Activated T-helper 1 cell treated with anti-CD3 and anti-CD28 coated beads, Interleukin-2, amount 50 U/mL, for 16 hours (primary cell): ENCODE measurements around the gene RAPGEF4.

Experiments used
- DNase-seq, 2 donors: peaks; one replicate each; pipeline ENCODE4 v3.0.0-alpha.2; 2020; ENCODE audit warnings: low read depth in 1 of 2, low spot score in 1 of 2

Gene RAPGEF4

DNA sequence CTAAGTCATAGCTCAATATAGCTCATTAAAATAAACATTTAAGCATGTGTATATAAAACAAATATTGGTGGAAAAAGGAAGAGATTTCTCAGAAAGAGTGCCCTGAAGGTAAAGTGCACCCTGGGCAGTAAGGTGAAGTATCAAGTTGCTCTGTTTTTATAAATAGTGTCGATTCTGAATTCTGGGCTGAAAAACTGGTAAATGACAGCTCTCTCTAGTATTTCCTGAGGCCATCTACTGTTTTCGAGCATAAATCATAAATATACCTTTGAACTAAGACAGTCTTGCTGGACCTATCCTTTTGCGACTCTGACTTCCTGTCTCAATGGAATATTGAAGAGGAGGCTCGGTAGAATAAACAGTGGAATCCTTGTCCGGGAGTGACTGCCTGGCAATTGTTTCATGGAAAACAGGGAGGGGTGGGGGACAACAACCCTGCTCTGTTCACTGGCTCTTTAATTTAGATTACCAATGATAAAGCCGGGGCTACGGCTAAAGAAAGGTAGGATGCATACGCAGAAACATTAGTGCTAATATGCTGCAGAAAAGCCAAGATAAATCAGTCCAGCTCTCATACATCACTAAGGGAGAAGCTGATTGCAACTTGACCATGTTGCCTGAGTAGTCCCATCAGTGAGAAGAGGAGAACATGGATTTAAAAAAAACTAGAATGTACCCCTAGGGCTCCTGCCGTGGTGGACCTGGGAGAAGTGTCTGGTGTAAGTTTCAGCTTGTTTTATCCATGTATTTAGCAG, 124.1 kb downstream of the RAPGEF4 start:
- no peak for DNase-seq

DNA sequence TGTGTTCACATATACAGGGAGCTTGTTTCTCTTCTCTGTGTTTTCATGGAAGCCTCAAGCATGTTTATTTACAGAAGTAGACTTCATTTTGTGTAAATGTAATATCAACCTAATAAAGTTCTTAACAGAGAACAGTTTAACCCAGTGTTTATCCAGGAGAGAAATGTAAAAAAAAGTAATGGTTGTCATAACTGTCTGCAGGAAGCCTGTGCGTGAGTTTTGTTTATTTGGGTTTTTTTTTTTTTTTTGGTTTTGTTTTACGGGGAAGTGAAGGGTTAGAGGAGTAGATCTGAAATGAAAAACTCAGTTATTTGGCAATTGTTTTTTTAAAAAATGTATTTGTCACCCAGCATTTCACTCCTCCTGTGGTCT, 124.7 kb downstream of the RAPGEF4 start:
- no peak for DNase-seq

DNA sequence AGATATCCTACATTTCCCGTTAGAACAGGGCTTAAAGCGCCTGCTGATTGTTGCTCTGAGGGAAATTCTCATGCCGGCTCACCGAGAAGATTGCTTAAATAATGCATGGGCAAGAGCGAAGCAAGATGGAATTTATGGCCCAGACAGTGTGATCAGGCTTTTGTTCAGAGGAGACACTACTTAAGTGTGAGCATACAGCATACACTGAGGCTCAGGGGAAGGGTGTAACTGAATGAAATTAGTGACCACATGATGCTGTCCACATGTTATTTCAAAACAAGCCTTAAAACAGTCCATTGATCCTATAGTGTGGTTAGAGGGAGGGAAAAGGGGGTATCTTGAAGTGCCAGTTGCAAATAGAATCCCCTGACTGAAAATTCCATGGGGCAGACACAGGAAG, 125.5 kb downstream of the RAPGEF4 start:
- no peak for DNase-seq

DNA sequence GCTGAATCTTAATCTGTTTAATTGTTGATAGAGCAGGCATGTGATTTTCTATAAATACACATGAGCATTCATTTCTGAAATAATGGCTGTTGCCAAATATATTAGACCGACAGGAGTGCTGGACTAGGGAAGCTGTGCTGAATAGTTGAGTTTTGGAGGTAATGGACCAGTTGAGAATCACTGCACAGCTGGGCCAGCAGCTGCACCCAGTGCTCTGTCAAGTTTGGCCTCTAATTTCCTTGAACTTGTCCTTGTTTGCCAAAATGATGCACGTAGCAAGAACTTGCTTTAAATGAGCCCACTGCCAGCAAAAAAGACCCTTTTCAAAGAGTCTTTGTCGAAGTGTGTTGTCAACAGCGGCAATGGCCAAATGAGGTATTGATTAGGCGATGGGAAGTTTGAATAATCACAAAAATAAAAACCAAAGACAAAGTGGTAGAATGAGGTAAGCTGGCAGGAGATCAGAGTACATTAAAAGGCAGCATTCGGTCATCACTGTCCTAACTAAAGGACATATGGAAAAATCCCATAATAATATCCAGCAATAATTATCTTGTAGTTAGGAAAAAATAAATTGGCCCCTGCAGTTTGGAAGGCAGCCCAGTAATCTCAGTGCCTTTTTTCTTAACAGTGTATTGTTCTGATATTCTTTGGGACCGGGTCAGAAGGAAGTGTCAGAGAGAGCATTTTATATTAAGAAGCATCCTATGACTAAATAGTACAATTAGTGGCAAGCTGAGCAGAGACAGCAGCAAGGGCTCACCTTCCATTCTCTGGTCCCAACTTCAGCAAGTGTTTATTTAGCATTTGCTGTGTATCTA, 126.2 kb downstream of the RAPGEF4 start:
- DNase-seq: no peak

DNA sequence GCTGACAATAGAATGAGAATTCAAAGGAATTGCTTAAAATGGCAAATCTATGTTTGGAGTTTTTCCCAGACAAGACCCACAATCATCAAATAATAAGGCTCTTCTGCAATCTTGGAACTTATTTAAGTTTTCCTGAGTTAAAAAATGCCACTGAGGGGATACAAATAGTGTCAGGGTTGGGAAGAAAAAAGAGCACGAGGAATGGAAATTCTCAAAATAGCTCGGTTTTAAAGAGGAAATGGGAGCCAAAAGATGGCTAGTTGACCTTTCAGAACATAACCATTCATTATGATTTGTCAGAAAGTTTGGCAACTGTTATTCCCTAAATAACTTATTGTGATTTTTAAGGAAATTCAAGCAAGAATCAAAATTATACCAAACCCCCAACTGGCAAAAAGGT, 127.7 kb downstream of the RAPGEF4 start:
- DNase-seq: no peak

DNA sequence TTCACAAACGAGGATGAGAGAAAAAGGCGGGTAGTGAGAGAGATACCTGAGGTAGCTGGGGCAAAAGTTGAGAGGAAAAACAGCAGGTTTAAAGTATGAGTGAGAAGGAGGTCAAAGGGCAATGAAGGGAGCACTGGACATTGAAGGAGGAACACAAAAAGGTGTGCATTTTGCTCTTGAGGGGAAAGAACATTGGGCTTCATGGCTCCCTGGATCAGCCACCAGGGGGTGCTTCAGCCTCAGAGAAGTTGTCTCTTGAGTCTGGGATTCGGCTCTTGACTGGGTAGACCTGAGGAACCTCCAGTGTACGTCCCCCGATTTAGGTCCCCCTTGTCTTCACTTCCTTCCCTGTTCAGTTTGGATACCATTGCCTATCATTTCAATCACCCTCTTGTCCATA, 128.5 kb downstream of the RAPGEF4 start:
- no peak for DNase-seq

DNA sequence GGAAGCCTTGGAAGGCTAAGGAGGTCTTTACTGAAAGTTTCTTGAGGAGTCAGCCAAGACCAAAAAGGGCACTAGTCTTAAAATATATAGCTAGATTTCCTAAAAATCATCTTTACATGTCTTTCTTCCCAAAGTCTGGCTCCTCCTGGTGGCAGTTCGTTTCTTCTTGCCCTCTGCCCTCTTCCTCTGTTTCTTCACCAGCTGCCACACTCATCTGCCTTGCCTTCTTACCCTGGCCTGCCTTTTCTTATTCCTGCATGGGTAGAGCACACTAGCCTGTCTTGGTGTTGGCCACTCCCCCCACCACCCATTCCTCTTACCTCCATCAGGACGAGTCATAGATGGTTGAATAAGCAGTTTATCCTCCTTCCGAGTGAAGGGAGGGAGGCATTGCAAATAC, 129.8 kb downstream of the RAPGEF4 start:
- DNase-seq: no peak

DNA sequence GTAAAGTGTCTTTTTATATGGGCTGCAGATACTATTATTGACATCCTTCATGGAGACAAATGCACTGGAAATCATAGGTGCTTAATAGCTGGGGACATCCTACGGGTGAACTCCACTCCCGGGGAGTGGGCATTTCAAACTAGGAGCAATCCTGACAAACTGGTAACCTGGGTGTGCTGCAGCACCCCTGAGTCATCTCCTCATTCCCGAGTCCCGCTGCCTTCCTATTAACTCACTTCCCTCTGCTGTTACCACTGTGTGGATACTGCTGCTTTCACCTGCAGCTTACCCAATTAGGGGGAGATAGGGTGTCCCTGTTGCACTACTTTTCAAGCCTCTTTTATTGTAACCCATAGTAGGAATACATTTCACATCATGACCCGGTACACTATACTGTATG, 134.2 kb downstream of the RAPGEF4 start:
- no peak for DNase-seq

DNA sequence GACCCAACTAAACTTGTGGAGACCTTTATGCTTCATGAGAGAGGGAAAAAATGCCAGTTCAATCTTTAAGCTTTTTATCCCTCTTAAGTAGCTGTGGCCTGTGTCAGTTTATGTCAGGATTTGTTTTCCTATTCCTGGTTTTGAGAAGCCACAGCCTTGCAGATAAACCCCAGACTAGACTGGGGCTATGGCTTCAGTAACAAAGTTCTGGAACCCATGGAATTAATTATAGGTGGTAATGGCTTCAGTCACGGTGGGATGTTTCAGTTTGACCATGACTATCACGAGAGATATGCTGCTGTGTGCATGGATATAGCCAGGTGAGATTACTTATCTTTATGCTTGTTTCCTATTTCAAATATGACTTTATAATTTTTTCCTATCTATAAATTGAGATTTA, 134.8 kb downstream of the RAPGEF4 start:
- no peak for DNase-seq

DNA sequence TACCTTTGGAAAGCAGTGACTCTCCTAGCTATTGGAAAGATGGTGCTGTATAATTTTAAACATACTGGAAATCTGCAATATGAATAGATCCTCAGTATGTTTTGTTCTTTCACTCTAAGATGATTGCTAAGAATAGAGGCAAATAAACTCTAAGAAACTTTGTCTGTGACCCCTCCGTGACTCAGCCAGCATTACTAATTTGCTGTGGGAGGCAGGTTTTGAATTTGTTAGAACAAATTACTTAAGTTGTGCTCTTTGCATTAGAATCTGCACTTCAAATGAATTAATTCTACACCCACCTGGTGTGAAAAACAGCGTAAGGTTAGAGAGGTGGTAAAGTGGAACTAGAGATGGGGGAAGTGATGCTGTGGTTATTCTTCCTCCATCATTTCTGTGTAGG, 142.2 kb downstream of the RAPGEF4 start:
- DNase-seq: no peak

DNA sequence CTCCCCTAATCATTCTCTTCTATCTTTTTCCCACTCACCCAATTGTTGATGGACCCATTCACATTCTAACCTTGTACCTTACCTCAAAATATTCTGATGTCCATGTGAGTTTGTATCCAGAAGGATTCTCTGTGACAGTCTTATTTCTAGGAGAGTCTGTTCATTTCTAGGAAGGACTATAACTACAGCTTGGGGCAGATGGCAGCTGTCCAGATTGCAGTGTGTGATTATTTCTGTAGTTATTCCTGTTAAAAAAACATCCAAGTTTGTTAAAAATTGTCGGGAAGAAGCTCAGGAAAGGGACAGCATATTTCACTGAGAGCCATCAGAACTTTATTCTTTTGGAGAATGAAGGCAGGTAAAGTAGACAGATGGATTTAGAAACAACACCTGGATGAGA, 142.6 kb downstream of the RAPGEF4 start:
- no peak for DNase-seq

DNA sequence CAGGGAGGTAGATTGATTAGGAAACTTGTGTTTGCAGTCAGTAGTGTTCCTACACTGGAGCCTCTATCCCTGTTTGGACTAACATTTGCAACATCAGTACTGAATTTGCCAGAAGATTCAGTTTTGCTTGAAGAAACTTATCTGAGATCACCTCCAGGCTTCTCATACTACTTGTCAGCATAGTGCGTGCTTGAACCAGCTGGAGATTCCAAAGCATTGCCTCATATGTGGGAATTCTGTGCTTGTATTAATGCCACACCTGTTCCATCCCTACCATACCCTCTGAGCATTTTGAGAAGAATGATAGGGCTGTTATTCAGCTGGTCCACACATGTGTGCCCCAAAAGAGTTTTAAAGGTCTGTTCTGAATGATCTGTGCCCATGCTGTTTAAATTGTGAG, 148.7 kb downstream of the RAPGEF4 start:
- DNase-seq: no peak

DNA sequence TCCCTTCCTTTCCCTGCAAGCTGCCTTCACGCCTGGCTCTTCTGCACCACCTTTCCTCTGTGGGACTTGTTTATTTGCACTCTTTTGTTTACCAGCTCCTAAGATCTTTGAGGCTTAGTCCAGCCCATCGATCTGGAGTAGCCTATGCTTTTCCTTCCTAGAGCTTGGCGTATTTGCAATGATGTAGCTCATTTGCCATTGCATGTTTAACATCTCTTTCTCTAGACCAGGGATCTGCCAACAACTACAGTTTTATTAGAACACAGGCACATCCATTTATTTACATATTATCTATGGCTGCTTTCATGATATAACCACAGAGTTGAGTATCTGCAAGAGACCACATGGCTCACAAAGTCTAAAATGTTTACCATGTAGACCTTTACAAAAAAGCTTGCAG, 150.4 kb downstream of the RAPGEF4 start:
- DNase-seq: no peak

DNA sequence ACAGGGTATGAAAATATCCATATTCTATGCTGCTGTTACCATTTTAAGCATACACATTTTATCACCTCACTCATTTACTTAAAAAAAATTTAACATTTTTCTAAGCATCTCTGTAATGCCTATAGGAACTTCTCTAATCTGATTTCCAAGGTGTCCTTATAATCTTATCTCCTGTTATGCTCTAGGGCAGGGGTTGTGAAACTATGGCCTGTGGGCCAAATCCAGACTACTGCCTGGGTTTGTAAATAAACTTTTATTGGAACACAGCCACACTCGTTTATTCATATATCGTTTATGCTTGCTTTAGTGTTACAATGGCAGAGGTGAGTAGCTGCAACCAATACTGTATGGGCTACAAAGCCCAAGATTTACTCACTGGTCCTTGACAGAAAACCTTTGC, 151.6 kb downstream of the RAPGEF4 start:
- DNase-seq: no peak

DNA sequence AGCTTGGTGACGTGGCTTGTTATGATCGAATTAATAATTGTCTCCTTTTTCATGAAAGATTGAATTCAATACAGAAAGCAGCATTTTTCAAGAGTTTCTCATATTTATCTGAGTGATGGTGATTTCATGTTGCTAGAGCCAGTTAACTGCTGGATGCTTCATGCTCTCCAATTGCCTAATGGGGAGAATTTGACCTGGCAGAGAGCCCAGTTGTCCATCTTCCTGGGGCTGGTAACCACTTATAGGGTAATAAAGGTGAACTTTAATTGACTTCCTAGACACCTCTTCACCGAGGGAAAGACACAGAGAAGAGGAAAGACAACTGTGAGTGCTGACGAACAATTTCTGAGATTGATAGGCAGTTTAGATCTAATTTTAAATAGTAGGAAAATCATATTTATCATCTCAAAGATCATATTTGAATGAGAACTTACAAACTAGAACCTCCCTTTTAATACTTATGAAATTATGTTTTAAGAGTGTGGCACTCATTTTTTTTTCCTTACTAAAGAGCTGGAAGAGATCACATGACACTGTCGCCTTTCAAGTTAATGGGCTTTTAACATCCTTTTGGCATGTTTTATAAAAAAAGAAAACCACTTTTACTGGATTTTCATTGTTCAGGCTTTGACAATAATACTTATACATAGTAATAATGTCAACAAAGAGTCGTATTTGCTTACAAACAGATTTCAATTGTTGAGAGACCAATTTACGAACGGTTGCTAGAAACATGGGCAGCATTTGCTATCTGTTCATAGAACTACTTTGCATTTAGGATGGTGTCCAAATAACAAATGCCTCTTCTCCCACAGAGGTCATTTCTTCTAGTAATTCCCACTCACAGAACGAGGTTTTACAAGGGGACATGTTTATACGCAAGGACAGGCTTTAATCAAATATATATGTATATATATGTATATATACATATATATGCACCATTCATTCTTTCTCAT, 153.3 kb downstream of the RAPGEF4 start:
- no peak for DNase-seq

DNA sequence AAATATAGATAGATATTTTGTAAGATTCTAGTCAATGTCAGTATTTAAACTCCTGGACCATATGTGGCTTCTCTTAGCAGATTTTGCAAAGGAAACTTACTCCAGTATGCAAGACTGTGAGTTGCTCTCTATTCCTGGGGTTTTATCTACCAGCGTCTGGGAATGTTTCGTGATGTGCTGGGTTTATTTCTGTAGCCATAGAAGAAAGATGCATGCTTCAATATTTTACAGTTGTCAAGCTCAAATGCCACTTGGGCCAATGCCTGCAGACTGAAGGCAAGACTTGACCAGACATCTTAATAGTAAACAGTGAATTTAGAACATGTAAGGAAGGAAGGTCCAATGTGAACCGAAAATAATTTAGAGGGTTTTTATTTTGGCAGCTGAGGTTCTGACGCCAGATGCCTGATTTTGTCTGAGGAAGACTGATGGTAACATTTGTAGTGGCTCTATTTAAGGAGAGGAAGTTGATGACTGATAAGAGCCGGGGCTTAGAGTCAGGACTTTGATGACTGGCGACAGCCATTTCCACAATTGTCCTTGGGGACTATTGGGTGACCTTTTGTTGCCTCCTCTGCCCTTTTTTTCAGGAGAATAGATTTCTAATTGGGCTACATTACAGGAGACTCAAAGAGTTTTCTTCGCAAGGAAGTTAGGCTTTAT, 154.3 kb downstream of the RAPGEF4 start:
- no peak for DNase-seq

DNA sequence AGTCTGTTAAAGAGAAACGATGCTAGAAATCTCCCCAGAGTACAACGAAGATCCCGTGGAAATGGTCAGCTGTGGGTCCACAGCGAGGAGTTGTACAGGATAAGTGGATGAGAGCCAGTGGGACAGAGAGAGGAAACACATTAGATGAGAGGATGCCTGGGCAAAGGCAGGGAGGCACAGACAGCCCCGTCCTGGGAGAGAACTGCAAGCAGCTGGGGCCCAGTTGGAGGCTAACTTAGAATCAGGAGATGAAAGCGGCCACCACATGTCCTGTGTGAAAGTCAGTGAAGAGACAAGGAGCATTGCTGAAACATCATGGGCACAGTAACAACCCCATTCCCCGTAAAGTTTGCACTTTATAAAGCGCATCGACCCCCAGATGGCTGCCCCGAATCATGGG, 157.5 kb downstream of the RAPGEF4 start:
- DNase-seq: no peak

DNA sequence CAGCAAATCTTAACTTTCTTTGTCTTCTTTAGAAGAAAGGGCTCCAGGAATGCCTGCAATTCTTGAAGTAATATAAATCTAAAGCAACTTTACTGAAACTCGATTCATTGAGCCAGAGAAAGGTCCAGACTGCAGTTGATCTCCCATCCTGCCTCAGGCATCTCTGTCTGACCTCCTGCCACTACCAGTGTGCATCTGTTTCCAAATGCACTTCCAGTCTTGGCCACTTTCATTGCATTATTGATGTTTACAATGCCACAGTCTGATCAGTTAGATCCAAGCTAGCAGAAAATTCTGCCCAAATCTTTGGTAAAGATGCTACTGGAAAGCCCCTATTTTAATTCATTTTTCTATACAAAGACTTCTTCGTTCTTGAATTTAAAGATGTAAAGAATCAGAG, 158.0 kb downstream of the RAPGEF4 start:
- no peak for DNase-seq

DNA sequence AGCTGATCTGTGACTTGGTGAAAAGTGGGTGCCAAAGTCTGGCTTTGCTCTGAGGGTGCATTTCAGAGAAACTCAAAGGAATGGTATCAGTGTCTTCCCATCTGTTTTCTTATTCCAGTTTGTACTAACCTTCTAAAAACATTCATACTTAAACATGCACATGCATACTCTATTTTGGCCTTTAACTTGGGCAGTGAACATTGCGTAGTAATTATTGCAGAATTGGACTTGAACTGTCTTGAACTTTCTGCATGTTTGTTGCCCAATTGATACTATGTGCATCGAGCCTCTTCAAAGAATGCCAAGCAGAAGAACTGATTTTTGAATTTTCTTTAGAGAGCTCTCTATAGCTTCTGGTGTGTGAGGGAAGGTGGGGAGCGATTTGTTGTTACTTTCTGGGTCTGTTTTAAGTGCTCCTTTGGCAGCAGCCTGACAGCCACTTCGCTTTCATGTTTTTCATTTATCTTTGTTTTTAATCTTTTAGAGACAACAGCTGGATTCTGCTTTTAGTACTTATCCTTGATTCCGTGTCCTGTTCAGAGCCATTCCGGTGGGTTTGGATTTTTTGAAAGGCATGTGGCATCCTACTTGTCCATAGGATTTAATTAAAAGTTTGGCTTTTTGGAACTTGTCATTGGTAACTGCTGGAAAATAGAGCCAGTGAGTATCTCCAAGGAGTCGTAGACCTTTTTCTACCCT, 159.2 kb downstream of the RAPGEF4 start:
- no peak for DNase-seq

DNA sequence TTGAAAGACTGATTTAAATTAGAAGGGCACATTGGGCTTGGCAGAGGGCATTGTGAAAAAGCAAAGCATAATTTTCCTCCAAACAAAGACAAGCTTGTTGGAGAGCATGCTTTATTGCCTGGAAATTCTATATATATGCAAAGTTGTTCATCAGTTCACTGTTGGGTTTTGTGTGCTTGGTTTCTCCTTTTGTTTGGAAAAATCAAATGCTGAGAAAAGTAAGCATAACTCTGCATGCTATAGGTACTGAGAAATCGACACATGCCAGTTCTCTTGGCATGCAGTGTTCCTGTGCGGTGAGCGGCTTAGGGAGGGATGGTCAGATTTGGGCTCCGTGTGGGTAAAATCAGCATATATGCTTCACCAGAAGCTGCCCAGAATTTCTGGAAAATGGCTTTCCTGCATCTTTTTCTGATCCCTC, 161.0 kb downstream of the RAPGEF4 start:
- DNase-seq: no peak
